GM12875 (cell line): ENCODE measurements around the gene USP6NL.

ENCODE experiments used
- H3K4me3 ChIP-seq: one replicate; pipeline ENCODE4 v1.5.1; 2011; ENCODE audit warnings: low read depth, low read length, control low read depth
- CTCF ChIP-seq: IDR thresholded peaks from 2 replicates; pipeline ENCODE4 v1.5.1; 2011; ENCODE audit warnings: low read depth, mild to moderate bottlenecking, control low read depth, inconsistent platforms, low read length, moderate library complexity, borderline replicate concordance; ENCODE audit not compliant: insufficient read depth

Gene USP6NL

GRCh38 chr10:11468126-11468742 lies 143.2 kb downstream of the USP6NL start:
- no peak overlapping the region for H3K4me3 ChIP-seq
- no peak for TF ChIP-seq CTCF

DNA sequence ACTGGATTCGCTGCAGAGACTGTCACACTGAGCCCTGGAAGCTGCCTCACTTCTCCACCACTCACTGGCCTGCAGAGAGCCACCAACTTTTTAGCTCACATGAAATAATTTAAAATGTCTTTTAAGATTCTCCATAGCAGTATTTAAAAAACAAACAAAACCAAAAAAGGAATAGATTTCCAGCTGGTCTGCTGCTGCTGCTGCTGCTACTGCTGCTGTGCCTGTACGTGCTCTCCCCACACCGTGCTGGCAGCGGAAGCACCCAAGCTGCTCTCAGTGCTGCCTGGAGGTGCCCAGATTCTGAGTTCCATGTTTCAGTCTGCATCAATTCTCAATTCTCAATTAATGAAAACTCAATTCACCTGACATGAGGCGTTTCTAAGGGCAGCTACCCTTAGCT lies 146.0 kb downstream of the USP6NL start:
- H3K4me3 ChIP-seq = no peak overlapping the region
- TF ChIP-seq CTCF = no peak

DNA sequence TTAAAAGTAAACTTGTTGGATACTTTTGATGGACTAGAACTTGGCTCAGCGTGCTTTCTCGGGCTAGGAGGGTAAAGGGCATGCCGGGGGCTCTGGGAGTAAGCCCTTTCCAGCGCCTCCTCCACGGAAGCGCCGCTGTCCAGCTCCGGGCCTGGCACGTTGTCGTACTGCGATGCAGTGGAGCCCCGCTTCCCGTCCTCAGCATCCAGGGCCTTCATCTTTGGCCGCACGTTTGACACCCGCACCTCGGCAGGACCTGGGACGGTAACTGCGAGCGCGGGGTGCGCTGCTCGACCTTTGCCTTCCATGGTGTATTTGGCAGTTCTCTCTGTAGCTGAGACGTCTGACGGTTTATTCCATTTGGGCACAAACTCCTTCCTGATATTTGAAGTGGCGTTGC lies 148.3 kb downstream of the USP6NL start:
- H3K4me3 ChIP-seq = no peak overlapping the region
- no peak for TF ChIP-seq CTCF

DNA sequence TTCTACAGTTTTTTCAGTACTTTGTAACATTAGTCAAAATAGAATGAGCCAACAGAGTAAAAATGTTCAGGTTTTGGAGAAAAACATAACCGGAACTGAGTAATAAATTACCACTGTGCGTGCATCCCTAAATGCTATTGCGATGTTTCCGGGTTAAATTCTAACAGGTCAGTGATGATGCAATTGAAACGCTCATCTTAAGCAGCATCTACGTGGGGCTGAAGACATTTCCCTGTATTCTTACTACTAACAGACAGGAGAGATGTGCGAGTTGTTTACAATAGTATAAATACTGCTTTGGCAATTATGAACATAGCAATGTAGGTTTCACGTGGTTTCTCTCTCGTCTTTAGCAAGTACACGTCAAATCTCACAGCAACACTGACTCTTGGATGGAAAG lies 149.4 kb downstream of the USP6NL start:
- TF ChIP-seq CTCF = no peak
- H3K4me3 ChIP-seq = no peak overlapping the region

GRCh38 chr10:11457336-11457735 lies 154.1 kb downstream of the USP6NL start:
- no peak for TF ChIP-seq CTCF
- H3K4me3 ChIP-seq = no peak overlapping the region

DNA sequence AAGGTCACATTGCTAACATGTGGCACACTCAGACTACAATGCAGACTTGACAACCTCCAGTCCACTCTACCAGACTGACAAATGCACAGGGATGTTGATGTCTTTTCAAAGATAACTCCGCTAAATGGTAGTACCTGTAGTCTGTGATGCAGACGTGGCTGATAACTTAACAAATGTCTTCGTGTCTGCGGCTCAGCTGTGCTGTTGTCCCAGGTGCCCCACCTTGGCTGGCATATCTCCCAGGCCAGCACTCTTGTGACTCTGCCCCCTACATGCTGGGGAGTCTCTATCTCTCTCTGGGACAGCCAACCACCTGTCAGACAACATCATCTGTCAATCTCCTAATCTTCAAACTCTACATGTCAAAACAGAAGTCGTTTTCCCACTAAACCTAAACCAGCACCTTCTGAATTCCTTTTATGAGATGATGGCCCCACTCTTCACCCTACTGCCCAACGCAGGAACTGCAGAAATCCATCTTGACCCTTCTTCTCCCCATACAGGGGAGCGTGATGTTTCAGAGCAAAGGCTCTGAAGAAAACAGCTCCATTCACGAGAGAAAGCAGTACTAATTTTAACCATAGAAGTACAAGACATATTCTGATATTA lies 156.4 kb downstream of the USP6NL start:
- peak; percentile 28; the same call in 1 of the 2 replicates for TF ChIP-seq CTCF
- no peak overlapping the region for H3K4me3 ChIP-seq

DNA sequence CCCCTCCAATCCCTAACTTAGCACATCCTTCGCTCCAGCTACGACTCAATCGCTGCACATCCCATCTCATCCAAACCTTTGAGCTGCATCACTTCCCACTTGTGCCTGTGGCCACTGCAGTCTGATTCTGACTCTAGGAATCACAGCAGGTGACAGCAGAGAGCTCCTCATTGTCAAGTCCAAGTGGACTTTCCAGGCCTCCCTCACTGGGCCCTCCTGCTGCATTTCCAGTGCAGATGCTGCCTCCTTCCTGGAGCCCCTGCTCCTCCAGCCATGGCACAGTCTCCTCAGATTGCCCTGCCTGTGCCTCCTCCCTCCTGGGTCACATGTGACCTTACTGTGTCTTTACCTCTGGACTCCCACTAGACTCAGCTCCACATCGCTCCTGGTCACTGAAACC lies 157.3 kb downstream of the USP6NL start:
- no peak overlapping the region for H3K4me3 ChIP-seq
- no peak for TF ChIP-seq CTCF
